Mammary epithelial cell (primary cell): ENCODE data around the gene ABO.

Experiments used
- CTCF ChIP-seq, 2 donors: IDR thresholded peaks in 1 of 2; conservative IDR thresholded peaks in 1 of 2; 2 replicates each; pipeline ENCODE4 v1.5.1; 2011 to 2012; ENCODE audit warnings: inconsistent platforms in 2 of 2, low read length in 2 of 2, mild to moderate bottlenecking in 2 of 2, control low read depth in 1 of 2, low read depth in 1 of 2; ENCODE audit not compliant: insufficient read depth in 1 of 2; ENCODE audit errors: extremely low read depth in 1 of 2
- EZH2 ChIP-seq: IDR thresholded peaks from 2 replicates; pipeline ENCODE4 v1.6.1; 2012; ENCODE audit warnings: low read length, inconsistent platforms, borderline replicate concordance

GRCh38 chr9:133315997-133316396, 41.0 kb upstream of the ABO start:
- TF ChIP-seq CTCF (conservative IDR thresholded peaks at IDR 0.05 in 1 of 2, IDR thresholded peaks at IDR 0.05 in 1 of 2; ENCODE audit: extremely low read depth in 1 of 2, insufficient read depth in 1 of 2, low read depth in 1 of 2, low read length in 2 of 2) (no peak), EZH2 (no peak)
